Measurements from ENCODE around the gene VIPR2.

Gene VIPR2

DNA sequence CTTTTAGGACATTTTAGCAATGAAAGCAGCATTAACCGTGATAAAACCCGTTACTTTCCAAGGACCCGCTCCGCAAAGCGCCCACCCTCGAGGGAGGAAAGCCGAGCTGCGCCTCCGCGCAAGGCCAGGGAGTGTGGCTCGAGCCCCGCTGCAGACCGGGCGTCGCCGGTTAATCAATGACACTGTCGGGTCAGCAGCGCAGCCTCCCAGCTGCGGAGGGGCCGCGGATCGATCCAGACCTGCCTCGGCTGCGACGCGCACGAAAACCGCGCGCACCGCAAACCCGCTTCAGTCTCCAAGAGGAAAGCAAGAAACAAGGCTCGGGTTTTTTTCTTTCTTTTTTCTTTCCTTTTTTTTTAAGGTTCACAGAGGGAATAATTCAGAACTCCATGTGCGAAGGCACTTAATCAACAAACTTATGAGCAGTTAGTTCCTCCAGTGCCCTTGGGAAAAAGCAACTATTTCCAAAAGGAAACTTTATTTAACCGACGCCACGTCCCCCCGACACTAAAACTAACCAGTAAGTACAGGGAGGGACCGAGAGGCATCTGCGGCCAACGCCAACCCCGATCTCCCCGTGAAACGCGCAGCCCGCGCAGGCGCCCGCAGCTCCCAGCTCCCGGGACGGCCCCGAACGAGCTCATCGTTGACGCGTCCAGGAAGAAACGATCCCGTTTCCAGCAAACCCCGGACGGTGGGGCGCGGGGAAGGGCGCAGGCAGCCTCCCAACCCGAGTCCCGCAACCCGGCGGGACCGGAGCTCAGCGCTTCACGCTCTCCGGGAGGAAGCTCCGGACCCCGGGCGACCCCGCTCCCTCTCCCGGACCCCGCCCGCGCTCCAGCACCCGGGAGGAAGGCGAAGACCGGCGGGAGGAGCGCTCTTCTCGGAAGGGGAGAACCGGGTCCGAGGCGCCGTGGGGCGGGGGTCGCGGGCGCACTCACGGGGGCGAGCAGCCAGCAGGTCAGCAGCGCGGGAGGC is 598 bp downstream of the VIPR2 start:
- Histone ChIP-seq H3K36me3 (no peaks in the 10 kb centered on the region), H3K27ac (no peak overlapping the region), H3K27me3 (ENCODE audit: insufficient read depth, low read depth, severe bottlenecking) (peaks cover 27% of the 10 kb centered on the region), H3K9me3 (ENCODE audit: severe bottlenecking) (no peaks in the 10 kb centered on the region), H3K4me3 (ENCODE audit: low read depth, low read length) (peak overlapping the region; percentile 65)
- TF ChIP-seq, protein P1, sequence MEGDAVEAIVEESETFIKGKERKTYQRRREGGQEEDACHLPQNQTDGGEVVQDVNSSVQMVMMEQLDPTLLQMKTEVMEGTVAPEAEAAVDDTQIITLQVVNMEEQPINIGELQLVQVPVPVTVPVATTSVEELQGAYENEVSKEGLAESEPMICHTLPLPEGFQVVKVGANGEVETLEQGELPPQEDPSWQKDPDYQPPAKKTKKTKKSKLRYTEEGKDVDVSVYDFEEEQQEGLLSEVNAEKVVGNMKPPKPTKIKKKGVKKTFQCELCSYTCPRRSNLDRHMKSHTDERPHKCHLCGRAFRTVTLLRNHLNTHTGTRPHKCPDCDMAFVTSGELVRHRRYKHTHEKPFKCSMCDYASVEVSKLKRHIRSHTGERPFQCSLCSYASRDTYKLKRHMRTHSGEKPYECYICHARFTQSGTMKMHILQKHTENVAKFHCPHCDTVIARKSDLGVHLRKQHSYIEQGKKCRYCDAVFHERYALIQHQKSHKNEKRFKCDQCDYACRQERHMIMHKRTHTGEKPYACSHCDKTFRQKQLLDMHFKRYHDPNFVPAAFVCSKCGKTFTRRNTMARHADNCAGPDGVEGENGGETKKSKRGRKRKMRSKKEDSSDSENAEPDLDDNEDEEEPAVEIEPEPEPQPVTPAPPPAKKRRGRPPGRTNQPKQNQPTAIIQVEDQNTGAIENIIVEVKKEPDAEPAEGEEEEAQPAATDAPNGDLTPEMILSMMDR (IDR thresholded peaks at IDR 0.05; ENCODE audit: low read depth, low read length) = no peak
- DNase-seq = peak; percentile 37

GRCh38 chr7:159142730-159143129 is 1.9 kb downstream of the VIPR2 start:
- H3K9me3 ChIP-seq (ENCODE audit: severe bottlenecking) = no peaks in the 10 kb centered on the region
- no peak overlapping the region for H3K27ac ChIP-seq
- H3K27me3 ChIP-seq (ENCODE audit: insufficient read depth, low read depth, severe bottlenecking) = peaks cover 27% of the 10 kb centered on the region
- DNase-seq = no peak
- no peaks in the 10 kb centered on the region for H3K36me3 ChIP-seq
- H3K4me3 ChIP-seq (ENCODE audit: low read depth, low read length) = no peak overlapping the region
- TF ChIP-seq, protein P1 (IDR thresholded peaks at IDR 0.05; ENCODE audit: low read depth, low read length) = no peak

- no peak for DNase-seq
- TF ChIP-seq, protein P1 (IDR thresholded peaks at IDR 0.05; ENCODE audit: low read depth, low read length) = no peak
- Histone ChIP-seq H3K36me3 (no peaks in the 10 kb centered on the region), H3K9me3 (ENCODE audit: severe bottlenecking) (no peaks in the 10 kb centered on the region), H3K27ac (no peak overlapping the region), H3K27me3 (ENCODE audit: insufficient read depth, low read depth, severe bottlenecking) (peaks cover 27% of the 10 kb centered on the region), H3K4me3 (ENCODE audit: low read depth, low read length) (no peak overlapping the region)
These were observed 2.5 kb downstream of the VIPR2 start for GRCh38 chr7:159142199-159142598.

DNA sequence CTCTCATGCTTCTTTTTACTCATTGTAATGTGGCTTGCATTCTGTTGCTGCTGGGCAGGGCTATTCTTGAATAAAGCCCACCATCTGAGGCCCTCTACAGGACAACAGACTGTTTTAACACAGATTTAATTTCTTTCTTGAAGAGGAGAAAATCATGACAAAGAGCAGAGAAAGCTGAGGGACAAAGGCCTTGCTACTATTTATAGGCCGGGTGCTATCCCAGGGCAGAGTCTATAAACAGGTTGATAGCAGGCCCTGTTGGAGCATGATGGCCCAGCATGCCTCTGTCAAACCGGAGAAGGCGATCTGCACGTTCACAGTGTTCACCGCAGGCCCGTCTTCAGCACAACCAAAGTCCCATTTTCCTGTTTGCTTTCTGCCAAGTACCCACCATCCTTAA is 3.0 kb downstream of the VIPR2 start:
- H3K27ac ChIP-seq = no peak overlapping the region
- TF ChIP-seq, protein P1 (IDR thresholded peaks at IDR 0.05; ENCODE audit: low read depth, low read length) = 0 out of 2 replicates have a peak, but pooled peaks have one; percentile 0
- H3K27me3 ChIP-seq (ENCODE audit: insufficient read depth, low read depth, severe bottlenecking) = peaks cover 27% of the 10 kb centered on the region
- no peaks in the 10 kb centered on the region for H3K36me3 ChIP-seq
- no peak for DNase-seq
- H3K4me3 ChIP-seq (ENCODE audit: low read depth, low read length) = no peak overlapping the region
- H3K9me3 ChIP-seq (ENCODE audit: severe bottlenecking) = no peaks in the 10 kb centered on the region

DNA sequence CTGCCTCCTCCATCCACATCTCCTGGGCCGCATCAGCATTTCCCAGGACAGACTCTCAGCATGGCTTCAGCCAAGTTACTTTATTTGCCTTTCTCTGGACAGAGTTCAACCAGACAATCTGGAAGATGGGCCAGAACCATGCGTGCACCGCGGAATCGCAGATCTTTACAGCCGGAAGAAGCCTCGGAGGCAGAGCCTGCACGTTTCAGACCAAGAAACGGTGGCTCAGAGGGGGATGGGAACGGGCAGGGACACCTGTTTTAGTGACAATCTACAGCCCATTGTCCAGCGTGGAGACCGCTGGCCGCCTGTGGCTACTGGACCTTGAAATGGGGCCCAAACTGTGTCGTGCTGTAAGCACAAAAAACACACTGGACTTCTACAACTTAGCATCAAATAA is 3.5 kb downstream of the VIPR2 start:
- H3K27me3 ChIP-seq (ENCODE audit: insufficient read depth, low read depth, severe bottlenecking) = peaks cover 27% of the 10 kb centered on the region
- H3K27ac ChIP-seq = no peak overlapping the region
- no peaks in the 10 kb centered on the region for H3K9me3 ChIP-seq (ENCODE audit: severe bottlenecking)
- no peak for DNase-seq
- no peak overlapping the region for H3K4me3 ChIP-seq (ENCODE audit: low read depth, low read length)
- TF ChIP-seq, protein P1 (IDR thresholded peaks at IDR 0.05; ENCODE audit: low read depth, low read length) = no peak
- H3K36me3 ChIP-seq = no peaks in the 10 kb centered on the region

Data from WERI-Rb-1 (cell line).